Pancreas (tissue), 10 donors: Measurements from ENCODE around the gene LRRC30. TPM values are rescaled to one million over a fixed set of nuclear protein-coding genes. Genes with fewer than 3 reads are reported as not detected.
"Not testable (repeated sequence)": the region's sequence is repeated elsewhere in the genome, so short reads cannot be mapped to it uniquely, and the experiment has no call there.

Experiments
- ATAC-seq, 4 donors: fragments of 200-7000 bp; cut with Tn5 transposase; one replicate each; pipeline versions ENCODE4 v1.8.0 to v1.9.1; 2020; ENCODE audit warnings: mild to moderate bottlenecking in 4 of 4, moderate library complexity in 4 of 4
- DNase-seq, 6 donors: peaks; one replicate each; pipeline ENCODE4 v3.0.0-alpha.2; 2020
- FAIRE-seq: peaks from 2 replicates; lab custom pipeline; 2012; peaks lifted over from hg19 to GRCh38; lab: Jason Lieb, UNC
- H3K27ac ChIP-seq, 4 donors: fragments of 200-600 bp; sonication (generic); 1 replicate in 3 of 4; 2 replicates in 1 of 4; pipeline versions ENCODE4 v1.5.0 to v1.8.0; 2020
- H3K27me3 ChIP-seq, 4 donors: fragments of 200-600 bp; one replicate each; pipeline ENCODE4 v1.8.0; 2021
- H3K36me3 ChIP-seq, 3 donors: fragments of 200-600 bp; sonication (generic) in 1 of 3; one replicate each; pipeline versions ENCODE4 v1.5.0 to v1.8.0; 2020 to 2021
- H3K4me1 ChIP-seq, 3 donors: fragments of 200-600 bp; one replicate each; pipeline ENCODE4 v1.8.0; 2021
- H3K4me3 ChIP-seq, 4 donors: fragments of 200-600 bp; sonication (generic) in 2 of 4; one replicate each; pipeline versions ENCODE4 v1.5.0 to v1.8.0; 2020 to 2021
- H3K9me3 ChIP-seq, 4 donors: fragments of 200-600 bp; one replicate each; pipeline ENCODE4 v1.8.0; 2021
- CTCF ChIP-seq, 4 donors: fragments of 200-600 bp; sonication (generic) in 3 of 4; IDR thresholded peaks; one replicate each; pipeline versions ENCODE4 v1.5.0 to v1.8.0; 2021; ENCODE audit warnings: antibody characterized with exemption in 4 of 4
- WGBS, 2 donors: extraction: QIAGEN DNeasy Blood & Tissue Kit; methylation state at CpG; one replicate each; pipeline ENCODE4 v1.1.7; 2013; 5-methylcytosine and 5-hydroxymethylcytosine counted together
- intact Hi-C, 3 donors: fragments of 100-400 bp; cut with DNase I; formaldehyde crosslinking; loops; one replicate each; pipeline versions ENCODE4 v1.11.1 to v1.14.2; 2022
- polyA plus RNA-seq, 2 donors: library from polyadenylated mRNA; stranded (reverse); fragments of 200-250 nt; gene quantifications; one replicate each; pipeline ENCODE4 v1.2.3, GENCODE V29; 2013
- total RNA-seq, 6 donors: library from RNA; stranded (reverse); fragmentation: NEBNext Ultra II Directional in 4 of 6; extraction: Animal tissue kit (Norgen Biotek cat#: 25700) in 4 of 6; gene quantifications; one replicate each; pipeline versions ENCODE4 v1.2.1 to v1.2.4, GENCODE V29; 2021 to 2023
- donor health status: healthy with polysubstance abuse.
- donor health status: DM: no; HTN: no; CAD: no; lungs with moderate emphysema.
- donor health status: DM: no; HTN: no; CAD: no.
- donor health status: control.
- donor health status: control.
- donor health status: Bipolar disorder and iron deficiency.
- donor health status: DM: yes; HTN: yes; CAD: no.
- donor health status: DM: no; HTN: no; CAD: no.
- donor health status: DM: no; HTN: no; CAD: no.
- donor health status: DM: yes; HTN: yes; CAD: no.

The LRRC30 gene
- total and polyA plus RNA-seq, 8 donors: not detected

- DNase-seq: no peak
- H3K9me3 ChIP-seq: no peaks in the 10 kb centered on the region
- no peak overlapping the region for H3K27ac ChIP-seq
- no peak for ATAC-seq
- H3K4me3 ChIP-seq: no peak overlapping the region
- no peaks in the 10 kb centered on the region for H3K27me3 ChIP-seq
- H3K36me3 ChIP-seq: no peaks in the 10 kb centered on the region
- no peaks in the 10 kb centered on the region for H3K4me1 ChIP-seq
- intact Hi-C loops: no loop called here
- FAIRE-seq: no peak
- 85 to 91% methylated on average over 3 of the region's 3 CpGs for WGBS, 2 donors
- TF ChIP-seq CTCF (IDR thresholded peaks at IDR 0.05): no peak
Measured at GRCh38 chr18:7196421-7196820, 34.5 kb upstream of the LRRC30 start.

GRCh38 chr18:7197854-7198253 is 33.0 kb upstream of the LRRC30 start:
- Histone ChIP-seq H3K27me3 (no peaks in the 10 kb centered on the region), H3K9me3 (no peaks in the 10 kb centered on the region), H3K36me3 (no peaks in the 10 kb centered on the region), H3K27ac (no peak overlapping the region), H3K4me1 (no peaks in the 10 kb centered on the region), H3K4me3 (no peak overlapping the region)
- no peak for TF ChIP-seq CTCF (IDR thresholded peaks at IDR 0.05)
- 84 to 93% methylated on average over 2 of the region's 2 CpGs for WGBS, 2 donors
- no peak for FAIRE-seq
- intact Hi-C loops: no loop called here
- no peak for DNase-seq
- ATAC-seq: no peak

GRCh38 chr18:7198326-7198725 is 32.6 kb upstream of the LRRC30 start:
- 47 to 48% methylated on average over 3 of the region's 3 CpGs for WGBS, 2 donors
- H3K27me3 ChIP-seq: no peaks in the 10 kb centered on the region
- no peak for TF ChIP-seq CTCF (IDR thresholded peaks at IDR 0.05)
- H3K27ac ChIP-seq: no peak overlapping the region
- H3K9me3 ChIP-seq: no peaks in the 10 kb centered on the region
- no peaks in the 10 kb centered on the region for H3K36me3 ChIP-seq
- no peak for ATAC-seq
- H3K4me3 ChIP-seq: no peak overlapping the region
- H3K4me1 ChIP-seq: no peaks in the 10 kb centered on the region
- no peak for DNase-seq
- intact Hi-C loops: no loop called here
- no peak for FAIRE-seq

- Histone ChIP-seq H3K4me1 (no peaks in the 10 kb centered on the region), H3K9me3 (no peaks in the 10 kb centered on the region), H3K4me3 (no peak overlapping the region), H3K27ac (no peak overlapping the region), H3K36me3 (no peaks in the 10 kb centered on the region), H3K27me3 (no peaks in the 10 kb centered on the region)
- ATAC-seq (no peak), DNase-seq (no peak), FAIRE-seq (no peak)
- TF ChIP-seq CTCF (IDR thresholded peaks at IDR 0.05): no peak
- 80 to 86% methylated on average over 4 of the region's 4 CpGs for WGBS, 2 donors
- intact Hi-C loops: no loop called here
Measured at GRCh38 chr18:7201096-7201495, 29.8 kb upstream of the LRRC30 start.

- no peak for FAIRE-seq
- H3K36me3 ChIP-seq: no peaks in the 10 kb centered on the region
- DNase-seq: no peak
- H3K27ac ChIP-seq: no peak overlapping the region
- TF ChIP-seq CTCF (IDR thresholded peaks at IDR 0.05): no peak
- no peaks in the 10 kb centered on the region for H3K27me3 ChIP-seq
- intact Hi-C loops: no loop called here
- WGBS, 2 donors: 88 to 91% methylated on average over 9 of the region's 9 CpGs
- H3K4me1 ChIP-seq: no peaks in the 10 kb centered on the region
- no peaks in the 10 kb centered on the region for H3K9me3 ChIP-seq
- H3K4me3 ChIP-seq: no peak overlapping the region
- ATAC-seq: no peak
Measured at GRCh38 chr18:7202169-7202568, 28.7 kb upstream of the LRRC30 start.

GRCh38 chr18:7203601-7204000 is 27.3 kb upstream of the LRRC30 start:
- H3K4me1 ChIP-seq, FAIRE-seq, ATAC-seq, intact Hi-C loops, H3K27me3 ChIP-seq, H3K9me3 ChIP-seq, H3K36me3 ChIP-seq, H3K4me3 ChIP-seq, DNase-seq, H3K27ac ChIP-seq: not testable (repeated sequence)
- WGBS, 2 donors: 85 to 91% methylated on average over 24 to 27 of the region's 29 CpGs
